ENCODE data around the gene DHX58.

Gene DHX58

GRCh38 chr17:42113293-42114069, 967 bp upstream of the DHX58 start:
- H3K4me1 ChIP-seq (ENCODE audit: control insufficient read depth, insufficient read depth, low read length): peaks cover 12% of the 10 kb centered on the region
- no peaks in the 10 kb centered on the region for H3K36me3 ChIP-seq (ENCODE audit: control insufficient read depth, insufficient read depth, low read length)
- no peaks in the 10 kb centered on the region for H3K27me3 ChIP-seq (ENCODE audit: control insufficient read depth, insufficient read depth, low read length)
- peak overlapping the region; percentile 96 for H3K27ac ChIP-seq (ENCODE audit: low read depth, low read length)
- H3K9ac ChIP-seq (ENCODE audit: low read length): peak overlapping the region; percentile 13
- H3K4me3 ChIP-seq (ENCODE audit: low read length): no peak overlapping the region

GRCh38 chr17:42111871-42112551, 503 bp downstream of the DHX58 start:
- Histone ChIP-seq H3K4me1 (ENCODE audit: control insufficient read depth, insufficient read depth, low read length) (peaks cover 12% of the 10 kb centered on the region), H3K9ac (ENCODE audit: low read length) (peak overlapping the region; percentile 64), H3K27me3 (ENCODE audit: control insufficient read depth, insufficient read depth, low read length) (no peaks in the 10 kb centered on the region), H3K4me3 (ENCODE audit: low read length) (peak overlapping the region; percentile 74), H3K36me3 (ENCODE audit: control insufficient read depth, insufficient read depth, low read length) (no peaks in the 10 kb centered on the region), H3K27ac (ENCODE audit: low read depth, low read length) (peak overlapping the region; percentile 96)

GRCh38 chr17:42111265-42111636, 1.3 kb downstream of the DHX58 start:
- peaks cover 12% of the 10 kb centered on the region for H3K4me1 ChIP-seq (ENCODE audit: control insufficient read depth, insufficient read depth, low read length)
- peak overlapping the region; percentile 96 for H3K27ac ChIP-seq (ENCODE audit: low read depth, low read length)
- no peaks in the 10 kb centered on the region for H3K36me3 ChIP-seq (ENCODE audit: control insufficient read depth, insufficient read depth, low read length)
- peak overlapping the region; percentile 64 for H3K9ac ChIP-seq (ENCODE audit: low read length)
- H3K27me3 ChIP-seq (ENCODE audit: control insufficient read depth, insufficient read depth, low read length): no peaks in the 10 kb centered on the region
- H3K4me3 ChIP-seq (ENCODE audit: low read length): peak overlapping the region; percentile 74

- no peak overlapping the region for H3K9ac ChIP-seq (ENCODE audit: low read length)
- peak overlapping the region; percentile 96 for H3K27ac ChIP-seq (ENCODE audit: low read depth, low read length)
- H3K4me3 ChIP-seq (ENCODE audit: low read length): peak overlapping the region; percentile 74
- peaks cover 12% of the 10 kb centered on the region for H3K4me1 ChIP-seq (ENCODE audit: control insufficient read depth, insufficient read depth, low read length)
- H3K36me3 ChIP-seq (ENCODE audit: control insufficient read depth, insufficient read depth, low read length): no peaks in the 10 kb centered on the region
- no peaks in the 10 kb centered on the region for H3K27me3 ChIP-seq (ENCODE audit: control insufficient read depth, insufficient read depth, low read length)
These were observed 1.9 kb downstream of the DHX58 start for GRCh38 chr17:42110301-42111264.

GRCh38 chr17:42109086-42109485, 3.4 kb downstream of the DHX58 start:
- Histone ChIP-seq H3K36me3 (ENCODE audit: control insufficient read depth, insufficient read depth, low read length) (no peaks in the 10 kb centered on the region), H3K27me3 (ENCODE audit: control insufficient read depth, insufficient read depth, low read length) (no peaks in the 10 kb centered on the region), H3K9ac (ENCODE audit: low read length) (no peak overlapping the region), H3K4me3 (ENCODE audit: low read length) (no peak overlapping the region), H3K27ac (ENCODE audit: low read depth, low read length) (no peak overlapping the region), H3K4me1 (ENCODE audit: control insufficient read depth, insufficient read depth, low read length) (peaks cover 12% of the 10 kb centered on the region)

- Histone ChIP-seq H3K27me3 (ENCODE audit: control insufficient read depth, insufficient read depth, low read length) (no peaks in the 10 kb centered on the region), H3K36me3 (ENCODE audit: control insufficient read depth, insufficient read depth, low read length) (no peaks in the 10 kb centered on the region), H3K27ac (ENCODE audit: low read depth, low read length) (no peak overlapping the region), H3K9ac (ENCODE audit: low read length) (no peak overlapping the region), H3K4me1 (ENCODE audit: control insufficient read depth, insufficient read depth, low read length) (peaks cover 11% of the 10 kb centered on the region), H3K4me3 (ENCODE audit: low read length) (peak overlapping the region; percentile 38)
These were observed 4.6 kb downstream of the DHX58 start for GRCh38 chr17:42107597-42108576.

GRCh38 chr17:42107124-42107523, 5.4 kb downstream of the DHX58 start:
- Histone ChIP-seq H3K27ac (ENCODE audit: low read depth, low read length) (no peak overlapping the region), H3K4me3 (ENCODE audit: low read length) (no peak overlapping the region), H3K4me1 (ENCODE audit: control insufficient read depth, insufficient read depth, low read length) (peaks cover 9% of the 10 kb centered on the region), H3K36me3 (ENCODE audit: control insufficient read depth, insufficient read depth, low read length) (no peaks in the 10 kb centered on the region), H3K9ac (ENCODE audit: low read length) (no peak overlapping the region), H3K27me3 (ENCODE audit: control insufficient read depth, insufficient read depth, low read length) (no peaks in the 10 kb centered on the region)

- Histone ChIP-seq H3K4me3 (ENCODE audit: low read length) (no peak overlapping the region), H3K9ac (ENCODE audit: low read length) (no peak overlapping the region), H3K4me1 (ENCODE audit: control insufficient read depth, insufficient read depth, low read length) (peaks cover under 1% of the 10 kb centered on the region), H3K36me3 (ENCODE audit: control insufficient read depth, insufficient read depth, low read length) (no peaks in the 10 kb centered on the region), H3K27ac (ENCODE audit: low read depth, low read length) (no peak overlapping the region), H3K27me3 (ENCODE audit: control insufficient read depth, insufficient read depth, low read length) (no peaks in the 10 kb centered on the region)
These were observed 6.5 kb downstream of the DHX58 start for GRCh38 chr17:42106009-42106408.

GRCh38 chr17:42104264-42104663, 8.2 kb downstream of the DHX58 start:
- H3K4me3 ChIP-seq (ENCODE audit: low read length): no peak overlapping the region

GRCh38 chr17:42103221-42103954, 9.1 kb downstream of the DHX58 start:
- no peaks in the 10 kb centered on the region for H3K4me1 ChIP-seq (ENCODE audit: control insufficient read depth, insufficient read depth, low read length)
- H3K9ac ChIP-seq (ENCODE audit: low read length): no peak overlapping the region
- H3K4me3 ChIP-seq (ENCODE audit: low read length): no peak overlapping the region
- no peak overlapping the region for H3K27ac ChIP-seq (ENCODE audit: low read depth, low read length)
- H3K27me3 ChIP-seq (ENCODE audit: control insufficient read depth, insufficient read depth, low read length): no peaks in the 10 kb centered on the region
- no peaks in the 10 kb centered on the region for H3K36me3 ChIP-seq (ENCODE audit: control insufficient read depth, insufficient read depth, low read length)

More at GRCh38 chr17:42104264-42104663, 8.2 kb downstream of the DHX58 start:
- no peaks in the 10 kb centered on the region for H3K27me3 ChIP-seq (ENCODE audit: control insufficient read depth, insufficient read depth, low read length)
- no peak overlapping the region for H3K9ac ChIP-seq (ENCODE audit: low read length)
- H3K36me3 ChIP-seq (ENCODE audit: control insufficient read depth, insufficient read depth, low read length): no peaks in the 10 kb centered on the region
- no peak overlapping the region for H3K27ac ChIP-seq (ENCODE audit: low read depth, low read length)
- H3K4me1 ChIP-seq (ENCODE audit: control insufficient read depth, insufficient read depth, low read length): no peaks in the 10 kb centered on the region

Measured in rectal smooth muscle tissue (tissue), 1 donor.